Stimulated activated CD8-positive, alpha-beta memory T cell treated with anti-CD3 and anti-CD28 coated beads, Interleukin-15, amount 100 ng/mL, for 1 hour (primary cell): Measurements from ENCODE around the gene TRIM52.
"Not testable (repeated sequence)": the region's sequence is repeated elsewhere in the genome, so short reads cannot be mapped to it uniquely, and the experiment has no call there.

Experiments used
- DNase-seq: peaks from one replicate; pipeline ENCODE4 v3.0.0-alpha.2; 2020; ENCODE audit warnings: low read depth

TRIM52 gene

DNA sequence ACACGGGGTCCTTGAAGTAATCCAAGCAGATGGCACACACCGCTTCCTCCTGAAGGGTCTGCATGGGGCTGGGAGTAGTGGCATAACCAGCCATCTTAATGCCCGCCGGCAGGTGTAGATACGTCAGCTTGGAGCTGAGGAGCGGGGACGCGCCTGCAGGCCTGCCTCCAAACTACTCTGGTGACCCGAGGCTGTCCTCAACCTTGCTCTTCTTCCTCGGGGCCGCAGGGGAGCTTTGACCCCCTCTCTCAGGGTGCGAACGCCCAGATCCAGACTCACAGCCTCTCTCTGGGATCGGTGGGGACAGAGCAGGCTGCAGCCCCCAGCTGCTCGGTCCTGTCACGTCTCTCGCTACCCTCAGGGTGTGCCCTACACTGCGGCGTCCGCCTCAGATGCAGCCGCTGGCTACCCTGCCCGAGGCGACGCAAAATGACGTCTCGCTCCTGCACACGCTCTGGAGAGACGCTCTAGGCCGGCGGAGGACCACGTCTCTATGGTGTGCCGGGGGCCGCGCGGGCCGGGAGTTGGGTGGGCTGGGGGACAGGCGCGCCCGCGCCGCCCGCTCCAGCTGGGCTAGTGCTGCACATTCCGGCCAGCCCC, at the start of gene TRIM52:
Gene TRIM52, minus strand, starts transcription at position 424 of the 600 bp plus-strand sequence. Its CDS starts 330 bp downstream, at position 94.
- peak; percentile 80 for DNase-seq

DNA sequence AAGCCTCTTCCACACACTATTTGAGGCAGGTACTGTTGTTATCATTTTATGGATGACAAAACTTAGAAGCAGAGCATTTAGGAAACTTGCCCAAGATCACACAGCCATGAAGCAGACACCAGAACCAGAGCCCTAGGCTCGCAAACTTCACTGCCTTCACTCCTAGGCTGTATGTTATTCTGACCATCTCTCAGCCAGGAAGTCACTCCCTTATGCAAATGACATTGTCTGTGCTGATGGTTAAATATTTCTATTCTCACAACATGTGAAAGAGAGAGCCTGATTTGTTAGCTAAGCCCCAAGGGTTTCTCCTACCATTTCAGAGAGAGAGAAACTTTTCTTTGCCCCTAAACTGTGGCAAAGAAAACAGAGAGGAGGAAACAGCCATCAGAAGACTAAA, 26.4 kb upstream of the TRIM52 start:
- not testable (repeated sequence) for DNase-seq

DNA sequence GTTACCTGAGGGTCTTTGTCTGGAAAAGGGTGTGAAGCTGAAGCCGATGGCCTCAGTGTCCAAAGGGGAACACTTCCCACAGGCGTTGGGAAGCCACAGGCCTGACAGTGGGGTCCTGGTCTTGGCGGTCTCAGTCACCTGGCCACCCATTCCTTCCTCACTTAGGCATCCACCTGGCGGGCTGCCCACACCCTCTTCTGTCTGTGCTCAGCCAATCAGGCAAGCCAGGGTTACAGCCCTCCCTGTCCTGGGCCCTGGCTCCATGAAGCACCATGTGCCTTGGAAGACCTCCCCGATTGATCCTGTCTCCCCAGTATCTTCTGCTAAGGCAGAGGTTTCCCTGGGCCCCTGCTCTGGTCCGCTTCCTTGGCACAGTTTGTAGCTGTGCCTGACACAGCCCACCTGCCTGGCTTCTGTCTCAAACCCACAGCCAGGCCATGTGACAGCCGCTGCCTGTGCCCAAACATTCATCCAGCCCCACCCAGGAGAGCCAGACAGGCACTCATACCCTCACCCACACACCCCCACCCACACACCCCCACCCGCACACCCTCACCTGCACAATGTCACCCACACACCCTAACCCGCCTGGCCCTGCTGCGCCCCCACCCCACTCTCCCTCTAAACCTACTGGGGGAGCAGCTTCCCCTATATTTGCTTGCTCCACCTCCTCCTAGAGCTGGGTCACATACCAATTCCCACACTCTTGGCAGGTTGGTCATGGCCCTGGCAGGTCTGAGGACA, 25.2 kb upstream of the TRIM52 start:
- DNase-seq, result not testable (repeated sequence)

DNA sequence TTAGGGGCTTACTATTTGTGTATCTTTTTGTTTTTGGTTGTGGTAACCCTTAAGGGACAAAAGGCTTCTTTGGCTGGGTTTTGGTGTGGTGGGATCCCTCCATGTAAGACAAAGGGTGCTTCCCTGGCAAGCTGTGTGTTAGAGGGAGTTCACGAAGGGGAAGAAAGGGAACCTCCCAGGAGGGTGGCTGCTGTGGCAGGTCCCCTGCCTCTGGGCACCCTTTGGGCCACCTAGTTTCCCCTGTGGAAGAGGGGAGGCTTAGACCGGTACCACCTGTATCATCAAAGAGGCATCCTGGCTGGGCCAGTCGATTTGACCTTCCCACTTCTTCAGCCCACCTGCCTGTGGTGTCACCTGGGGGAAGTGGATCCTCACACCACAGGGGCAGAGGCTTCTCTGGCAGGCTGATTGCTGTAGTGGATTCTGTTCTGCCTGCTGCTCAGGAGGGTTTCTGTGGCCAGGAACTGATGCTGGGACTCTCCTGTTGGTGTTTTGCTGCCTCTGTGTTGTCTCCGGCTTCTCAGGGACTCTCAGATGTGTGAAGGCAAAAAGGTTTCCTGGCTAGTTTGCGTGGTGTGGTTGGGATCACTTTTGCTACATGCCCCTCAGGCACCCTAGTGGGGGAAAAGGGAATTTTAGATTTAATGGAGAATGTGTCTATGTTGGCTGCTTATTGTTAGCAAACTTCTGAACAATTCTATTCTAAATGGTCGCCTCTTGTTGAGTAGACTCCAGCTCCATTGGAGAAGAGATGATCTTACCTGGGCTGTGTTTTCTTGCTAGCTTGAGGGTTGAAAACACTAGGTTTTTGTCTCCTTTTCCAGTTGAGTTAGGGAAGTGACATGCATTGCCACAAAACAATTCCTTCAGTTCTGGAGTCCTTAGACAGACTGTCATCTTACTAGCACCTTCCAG, 23.2 kb upstream of the TRIM52 start:
- not testable (repeated sequence) for DNase-seq

DNA sequence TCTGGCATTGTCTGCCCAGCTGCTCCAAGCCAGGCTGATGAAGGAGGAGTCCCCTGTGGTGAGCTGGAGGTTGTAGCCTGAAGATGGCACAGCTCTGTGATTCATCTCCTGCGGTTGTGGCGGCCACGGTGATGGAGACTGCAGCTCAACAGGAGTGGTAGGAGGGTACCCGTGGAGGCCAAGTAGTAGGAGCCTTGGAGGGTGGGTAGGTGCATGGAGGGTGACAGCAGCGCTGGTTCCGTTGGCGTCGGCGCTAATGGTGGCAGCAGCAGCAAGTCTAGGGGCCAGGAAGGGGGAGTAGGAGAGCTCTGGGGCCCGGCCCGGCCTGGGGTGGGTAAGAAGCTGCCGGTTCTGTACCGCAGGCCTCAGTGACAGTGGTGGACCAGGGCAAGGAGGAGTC, 22.4 kb upstream of the TRIM52 start:
- DNase-seq, result no peak

DNA sequence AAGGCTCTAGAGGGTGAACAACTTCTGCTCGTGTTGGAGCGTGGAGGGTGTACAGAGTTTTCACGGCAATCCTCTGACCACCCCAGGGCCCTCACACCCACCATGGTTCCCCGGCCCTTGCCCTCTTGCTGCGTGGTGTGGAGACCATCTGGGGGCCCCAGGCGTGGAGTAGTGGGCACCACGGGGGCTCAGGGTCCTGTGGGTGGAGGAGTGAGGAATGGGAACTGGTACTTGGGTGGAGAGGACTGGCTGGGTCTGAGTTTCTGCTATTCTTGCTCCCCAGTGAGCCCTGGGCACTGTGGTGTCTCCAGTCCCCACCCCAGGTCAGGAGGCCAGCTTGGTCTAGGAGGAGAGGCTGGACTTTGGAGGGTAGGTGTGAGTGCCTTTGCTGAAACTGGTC, 21.9 kb upstream of the TRIM52 start:
- no peak for DNase-seq

DNA sequence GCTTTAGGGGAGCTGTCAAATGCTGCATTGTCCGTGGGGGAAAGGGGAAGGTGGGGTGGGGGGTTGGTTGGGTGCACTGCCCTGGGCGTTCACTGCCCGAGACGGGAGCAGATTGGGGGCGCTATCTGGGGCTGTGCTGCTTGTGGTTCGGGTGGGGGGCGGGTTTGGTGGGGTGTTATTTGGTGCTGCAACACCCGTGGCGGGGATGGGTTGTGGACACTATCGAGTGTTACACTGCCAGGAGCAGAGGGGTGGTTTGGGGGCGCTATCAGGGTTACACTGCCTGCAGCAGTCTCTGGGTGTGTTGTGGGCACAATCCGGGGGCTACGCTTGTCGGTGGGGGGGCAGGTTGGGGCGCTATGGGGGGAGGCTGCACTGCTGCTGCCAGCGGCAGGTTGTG, 21.5 kb upstream of the TRIM52 start:
- not testable (repeated sequence) for DNase-seq

DNA sequence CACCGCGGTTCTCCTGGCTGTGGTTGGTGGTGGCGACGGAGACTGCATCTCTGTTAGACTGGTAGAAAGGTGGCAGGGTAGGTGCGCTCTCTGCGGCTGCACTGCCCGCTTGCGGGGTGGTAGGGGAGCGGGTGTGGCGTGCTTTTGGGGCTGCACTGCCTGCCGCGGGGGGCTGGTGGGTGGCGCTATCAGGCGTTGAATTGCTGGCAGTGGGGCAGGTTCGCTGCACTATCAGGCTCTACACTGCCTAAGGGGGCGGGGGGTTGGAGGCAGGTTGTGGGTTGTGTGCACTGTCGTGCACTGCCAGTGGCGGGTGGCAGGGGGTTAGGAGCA, 21.0 kb upstream of the TRIM52 start:
- DNase-seq, result no peak

DNA sequence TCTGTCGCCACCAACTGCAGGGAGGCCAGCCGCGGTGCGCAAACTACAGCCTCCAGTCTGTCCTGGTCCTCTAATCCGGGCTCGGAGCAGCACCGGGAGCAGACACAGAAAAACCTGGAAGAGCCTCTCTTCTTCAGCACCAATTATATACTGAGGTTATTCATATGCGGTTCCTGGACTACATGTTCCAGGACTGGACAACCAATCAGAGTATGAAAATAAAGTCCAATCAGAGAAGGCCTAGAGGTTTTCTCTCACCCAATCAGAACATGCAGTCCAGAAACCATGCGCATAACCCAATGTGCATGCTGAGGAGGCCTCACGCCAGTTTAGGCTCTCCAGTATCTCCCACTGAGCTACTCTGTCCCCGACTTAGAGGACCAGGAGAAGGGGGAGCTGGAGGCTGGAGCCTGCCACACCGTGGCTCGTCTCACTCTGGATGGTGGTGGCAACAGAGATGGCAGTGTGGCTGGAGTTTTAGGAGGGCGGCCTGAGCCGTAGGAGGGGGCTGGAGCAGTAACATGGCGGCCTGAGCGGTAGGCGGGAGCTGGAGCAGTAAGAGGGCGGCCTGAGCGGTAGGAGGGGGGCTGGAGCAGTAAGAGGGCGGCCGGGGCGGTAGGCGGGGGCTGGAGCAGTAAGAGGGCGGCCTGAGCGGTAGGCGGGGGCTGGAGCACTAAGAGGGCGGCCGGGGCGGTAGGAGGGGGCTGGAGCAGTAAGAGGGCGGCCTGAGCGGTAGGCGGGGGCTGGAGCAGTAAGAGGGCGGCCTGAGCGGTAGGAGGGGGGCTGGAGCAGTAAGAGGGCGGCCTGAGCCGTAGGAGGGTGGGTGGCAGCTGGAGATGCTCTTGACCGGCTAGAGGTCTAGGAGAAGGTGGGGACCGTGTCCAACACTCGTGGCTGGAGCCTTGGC, 20.4 kb upstream of the TRIM52 start:
- DNase-seq, result no peak

DNA sequence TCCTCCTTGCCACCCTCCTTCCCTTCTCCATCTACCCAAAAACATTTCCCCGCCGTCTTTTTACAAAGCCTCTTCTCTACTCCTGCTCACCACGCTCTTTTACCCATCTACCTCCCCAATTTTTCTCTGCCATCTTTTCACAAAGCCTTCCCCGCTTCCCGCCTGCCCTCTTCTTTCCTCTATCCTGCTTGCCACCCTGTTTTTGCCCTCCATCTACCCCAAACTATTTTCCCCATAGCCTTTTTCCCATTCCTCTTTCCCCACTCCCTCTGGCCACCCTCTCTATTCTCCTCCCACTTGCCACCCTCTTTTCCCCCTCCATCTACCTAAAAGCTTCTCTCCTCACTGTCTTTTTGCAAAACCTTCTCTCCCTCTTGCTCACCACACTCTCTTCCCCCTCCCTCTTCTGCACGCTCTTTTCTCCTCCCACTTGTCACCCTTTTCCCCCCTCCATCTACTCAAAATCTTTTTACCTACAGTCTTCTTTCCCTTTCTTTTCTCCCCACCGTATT, 19.4 kb upstream of the TRIM52 start:
- no peak for DNase-seq

DNA sequence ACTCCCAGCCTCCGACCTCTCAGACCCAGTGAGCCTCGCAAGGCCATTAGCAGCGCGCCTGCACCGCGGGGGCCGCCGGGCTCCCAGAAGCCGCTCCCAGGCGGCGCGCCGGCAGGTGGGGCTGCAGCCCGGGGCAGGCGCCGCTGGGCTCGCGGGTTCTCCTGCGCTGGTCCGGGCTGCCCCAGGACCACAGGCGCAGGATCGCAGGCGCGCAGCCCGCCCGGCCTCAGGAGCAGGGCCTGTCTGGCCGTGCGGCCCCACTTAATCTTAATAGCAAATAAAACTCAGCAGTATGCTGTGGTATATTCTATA, 12.4 kb upstream of the TRIM52 start:
- not testable (repeated sequence) for DNase-seq

DNA sequence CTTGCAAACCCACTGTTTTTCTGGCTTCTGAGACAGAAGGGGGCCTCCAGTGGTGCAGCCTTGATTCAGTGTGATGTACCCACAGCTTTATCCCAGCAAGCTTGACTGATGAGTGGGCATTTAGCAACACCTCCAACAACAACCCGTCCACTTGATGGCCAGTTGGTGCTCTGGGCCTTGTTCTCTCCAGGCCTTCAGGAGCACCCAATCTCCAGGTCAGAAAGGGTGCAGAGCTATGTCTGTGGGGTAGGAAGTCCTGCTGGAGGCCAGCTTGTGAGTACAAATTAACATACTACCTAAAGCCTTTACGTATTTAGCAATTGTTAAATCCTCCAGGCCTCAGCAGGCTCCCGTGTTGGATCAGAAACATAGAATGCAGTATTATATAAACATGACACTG, 10.1 kb upstream of the TRIM52 start:
- DNase-seq, result no peak

DNA sequence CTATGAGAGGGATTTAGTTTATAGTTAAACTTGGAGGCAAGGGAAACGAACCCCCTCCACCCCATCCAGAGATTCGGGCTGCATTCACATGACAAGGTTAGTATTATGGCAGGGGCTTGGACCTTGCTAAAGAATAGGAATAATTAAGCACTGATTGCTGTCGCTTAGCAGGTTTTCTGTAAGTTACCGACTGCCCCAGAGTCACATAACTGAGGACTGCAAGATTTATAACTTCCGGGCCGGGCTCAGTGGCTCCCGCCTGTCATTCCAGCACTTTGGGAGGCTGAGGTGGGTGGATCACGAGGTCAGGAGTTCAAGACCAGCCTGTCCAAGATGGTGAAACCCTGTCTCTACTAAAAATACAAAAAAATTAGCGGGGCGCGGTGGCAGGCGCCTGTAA, 7.0 kb upstream of the TRIM52 start:
- not testable (repeated sequence) for DNase-seq

DNA sequence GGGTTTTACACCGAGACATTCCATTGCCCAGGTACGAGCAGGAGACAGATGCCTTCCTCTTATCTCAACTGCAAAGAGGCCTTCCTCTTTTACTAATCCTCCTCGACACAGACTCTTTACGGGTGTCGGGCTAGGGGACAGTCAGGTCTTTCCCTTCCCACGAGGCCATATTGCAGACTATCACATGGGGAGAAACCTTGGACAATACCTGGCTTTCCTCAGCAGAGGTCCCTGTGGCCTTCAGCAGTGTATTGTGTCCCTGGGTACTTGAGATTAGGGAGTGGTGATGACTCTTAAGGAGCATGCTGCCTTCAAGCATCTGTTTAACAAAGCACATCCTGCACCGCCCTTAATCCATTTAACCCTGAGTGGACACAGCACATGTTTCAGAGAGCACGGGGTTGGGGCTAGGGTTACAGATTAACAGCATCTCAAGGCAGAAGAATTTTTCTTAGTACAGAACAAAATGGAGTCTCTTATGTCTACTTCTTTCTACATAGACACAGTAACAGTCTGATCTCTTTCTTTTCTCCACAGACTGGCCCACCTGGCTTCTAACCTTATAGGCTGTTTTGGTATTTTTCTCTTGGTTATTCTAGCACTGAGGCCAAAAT, 6.5 kb upstream of the TRIM52 start:
- DNase-seq, result not testable (repeated sequence)

DNA sequence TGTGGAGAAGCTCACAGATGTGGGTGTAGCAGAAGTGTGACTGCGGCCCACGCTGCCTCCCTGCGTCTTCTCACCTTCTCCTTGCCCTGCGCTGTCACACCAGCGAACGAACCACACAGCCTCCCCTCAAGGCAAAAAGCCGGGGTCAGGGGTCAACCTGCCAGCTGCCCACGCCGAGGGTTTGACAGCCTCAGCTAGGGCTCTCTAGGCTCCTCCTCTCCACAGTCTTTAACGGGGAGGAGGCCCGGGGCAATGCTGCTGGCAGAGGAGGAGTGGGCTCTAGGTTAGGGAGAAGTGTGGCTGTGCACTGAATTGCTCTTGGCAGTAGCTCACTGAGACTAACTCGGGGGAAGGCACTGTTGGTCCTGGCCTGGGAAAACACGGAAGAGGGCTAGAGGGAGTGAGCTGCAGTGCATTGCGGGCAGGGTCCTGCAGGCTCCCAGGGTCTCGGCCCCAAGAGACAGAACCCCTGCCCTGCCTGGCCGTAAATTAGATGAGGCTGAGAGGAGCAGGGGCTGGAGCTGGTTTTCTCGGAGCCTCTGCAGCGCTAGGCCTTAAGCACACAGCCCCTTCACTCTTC, 4.2 kb upstream of the TRIM52 start:
- DNase-seq, result no peak

DNA sequence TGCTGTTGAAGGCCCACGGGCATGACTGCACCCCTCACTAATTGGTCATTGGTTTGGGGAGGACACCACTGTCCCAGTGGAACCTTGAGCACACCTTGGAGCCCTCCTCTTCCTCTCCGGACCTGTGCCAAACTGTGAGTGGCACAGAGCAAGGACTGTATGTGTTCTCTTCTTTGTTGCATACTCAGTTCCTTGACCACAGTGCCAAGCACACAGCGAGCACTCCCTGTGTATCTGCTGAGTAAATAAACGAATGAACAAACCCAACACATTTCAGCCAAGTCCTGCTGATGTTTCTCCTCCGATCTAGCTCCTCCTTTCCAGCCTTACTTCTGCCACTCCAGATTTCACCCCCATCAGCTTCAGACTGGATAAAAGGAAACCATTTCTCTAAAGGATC, 2.7 kb upstream of the TRIM52 start:
- no peak for DNase-seq

DNA sequence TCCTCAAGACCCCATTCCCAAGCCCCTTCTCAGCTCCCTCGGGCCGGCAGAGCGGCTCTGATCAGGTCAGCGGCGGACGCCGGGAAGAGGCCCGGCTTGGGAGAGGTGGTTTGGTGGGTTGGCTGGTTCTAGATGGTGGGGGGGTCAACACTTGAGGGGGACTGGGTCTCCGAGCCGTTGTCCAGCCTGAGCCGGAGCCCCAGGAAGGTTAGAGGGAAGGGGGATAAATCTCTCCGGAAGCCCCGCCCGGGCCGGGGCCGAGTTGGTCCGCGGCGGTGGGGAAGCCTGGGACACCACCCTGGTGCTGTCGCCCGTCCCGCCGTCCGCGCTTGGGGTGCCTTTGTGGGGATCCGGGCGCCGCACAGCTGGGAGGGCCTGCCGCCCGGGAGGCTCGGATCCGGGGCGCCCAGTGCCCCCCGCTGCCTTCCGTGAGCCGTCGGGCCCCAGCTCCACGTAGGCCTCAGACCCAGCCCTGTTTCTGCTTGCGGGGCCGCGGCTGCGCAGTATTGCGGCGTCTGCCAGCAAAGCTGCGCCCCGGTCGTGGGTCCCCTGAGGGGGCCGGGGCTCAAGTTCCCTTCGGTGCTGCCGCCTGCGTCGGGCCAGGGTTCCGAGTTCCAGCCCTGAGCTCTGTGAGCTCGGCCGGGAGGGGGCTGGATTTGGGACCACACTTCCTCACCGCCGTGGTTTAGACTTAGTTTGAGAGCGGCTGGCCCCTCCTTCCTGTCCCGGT, 542 bp upstream of the TRIM52 start:
- DNase-seq, result peak; percentile 45

DNA sequence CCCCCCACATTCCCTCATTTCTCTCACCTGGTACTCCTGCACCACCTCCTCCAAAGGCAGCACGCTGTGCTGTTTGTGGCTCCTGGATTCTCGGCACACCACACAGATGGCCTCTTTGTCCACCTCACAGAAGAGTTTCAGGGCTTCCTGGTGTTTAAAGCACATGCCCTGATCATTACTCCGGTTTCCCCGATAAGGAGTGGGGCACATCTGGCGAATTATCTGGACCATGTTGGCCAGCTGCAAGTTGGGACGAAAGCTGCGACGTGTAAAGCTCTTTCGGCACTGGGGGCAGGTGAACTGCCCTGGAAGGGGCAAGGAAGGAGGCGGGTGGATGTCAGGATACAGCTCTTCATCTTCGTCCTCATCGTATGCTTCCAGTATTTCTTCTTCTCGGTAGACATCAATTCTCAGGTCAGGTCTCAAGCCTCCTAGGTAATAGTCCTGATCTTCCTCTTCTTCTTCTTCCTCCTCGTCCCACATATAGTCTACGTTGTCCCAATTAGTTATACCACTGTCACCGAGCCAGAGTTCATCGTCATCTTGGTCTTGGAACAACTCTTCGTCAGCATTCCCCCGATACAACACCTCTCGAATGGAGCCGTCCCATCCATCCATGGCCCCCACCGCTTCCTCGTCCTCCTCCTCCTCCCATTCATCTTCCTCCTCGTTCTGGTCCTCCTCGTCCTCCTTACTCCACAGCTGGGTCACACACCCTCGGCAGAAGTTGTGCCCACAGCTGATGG, 796 bp downstream of the TRIM52 start:
- DNase-seq, result no peak

DNA sequence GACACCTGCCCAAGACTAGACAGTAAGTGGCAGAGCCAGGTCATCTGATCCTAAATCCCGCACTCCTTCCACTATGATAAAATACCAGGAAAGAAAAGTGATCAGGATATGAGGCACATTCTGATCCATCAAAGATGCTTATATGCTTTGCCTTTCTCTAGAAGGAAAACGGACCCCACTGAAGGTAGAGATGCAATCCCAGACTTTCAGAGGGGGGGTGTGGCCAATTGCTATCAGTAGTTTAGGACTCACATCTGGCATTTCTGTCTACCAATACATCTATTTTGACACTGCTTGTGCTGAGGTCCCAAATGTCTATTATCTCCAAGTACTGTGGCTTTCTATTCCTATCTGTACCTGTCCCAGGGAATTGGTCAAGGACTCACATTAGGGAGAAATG, 1.7 kb downstream of the TRIM52 start:
- DNase-seq, result no peak

DNA sequence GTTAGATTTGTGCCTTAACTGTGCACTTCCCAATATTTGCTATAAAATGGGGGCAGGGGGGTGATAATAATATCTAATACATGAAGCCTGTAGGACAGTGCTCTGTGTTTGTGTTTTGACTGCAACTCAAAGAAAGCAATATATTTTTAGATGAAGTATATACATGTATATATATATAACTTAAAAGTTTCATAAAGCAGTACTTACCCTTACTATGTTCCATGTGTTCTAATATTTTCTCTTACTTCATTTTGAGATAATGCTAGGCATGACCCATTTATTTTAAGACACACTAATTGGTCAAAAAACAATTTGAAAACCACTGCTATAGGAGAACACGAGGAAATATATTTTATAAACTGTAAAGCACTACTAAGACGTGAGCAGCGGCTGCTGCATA, 2.4 kb downstream of the TRIM52 start:
- no peak for DNase-seq
